ENCODE data around the gene ELL3.
"Not testable (repeated sequence)": the region's sequence is repeated elsewhere in the genome, so short reads cannot be mapped to it uniquely, and the experiment has no call there.

The ELL3 gene, protein sequence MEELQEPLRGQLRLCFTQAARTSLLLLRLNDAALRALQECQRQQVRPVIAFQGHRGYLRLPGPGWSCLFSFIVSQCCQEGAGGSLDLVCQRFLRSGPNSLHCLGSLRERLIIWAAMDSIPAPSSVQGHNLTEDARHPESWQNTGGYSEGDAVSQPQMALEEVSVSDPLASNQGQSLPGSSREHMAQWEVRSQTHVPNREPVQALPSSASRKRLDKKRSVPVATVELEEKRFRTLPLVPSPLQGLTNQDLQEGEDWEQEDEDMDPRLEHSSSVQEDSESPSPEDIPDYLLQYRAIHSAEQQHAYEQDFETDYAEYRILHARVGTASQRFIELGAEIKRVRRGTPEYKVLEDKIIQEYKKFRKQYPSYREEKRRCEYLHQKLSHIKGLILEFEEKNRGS

DNA sequence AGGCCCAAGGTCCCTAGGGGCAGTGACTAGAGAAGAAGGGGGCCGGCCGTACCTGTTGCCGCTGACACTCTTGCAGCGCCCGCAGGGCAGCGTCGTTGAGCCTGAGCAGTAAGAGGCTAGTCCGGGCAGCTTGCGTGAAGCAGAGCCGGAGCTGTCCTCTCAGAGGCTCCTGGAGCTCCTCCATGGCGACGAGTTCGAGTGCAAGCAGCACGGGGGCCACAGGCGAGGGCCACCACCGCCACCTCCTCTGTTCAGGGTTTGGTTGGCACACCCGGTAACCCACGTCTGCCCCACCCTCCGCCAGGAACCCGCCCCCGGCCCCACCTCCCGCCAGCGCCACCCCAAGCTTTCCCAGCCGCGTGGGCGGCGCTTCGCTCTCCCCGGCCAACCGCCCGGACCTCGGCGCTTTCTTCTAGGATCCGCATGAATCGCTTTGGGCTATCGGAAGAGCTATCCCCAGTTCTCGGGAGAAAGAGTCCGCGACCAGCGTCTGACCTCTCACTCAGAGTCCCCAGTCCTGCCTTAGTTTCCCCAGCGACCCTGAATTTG lies at the start of gene ELL3:
ELL3 (minus strand) TSS at position 249 of the 549 bp plus-strand sequence; CDS start at position 184, 65 bp downstream.
- peaks cover 16 to 23% of the 10 kb centered on the region in 2 experiments for H3K4me1 ChIP-seq (ENCODE audit: control insufficient read depth in 1 of 2, insufficient read depth in 1 of 2, low read depth in 1 of 2, low read length in 1 of 2)
- H3K27ac ChIP-seq, result peak within 1 kb of the TSS; percentile 79
- H3K27me3 ChIP-seq, result no peaks in the 10 kb centered on the region
- peak within 1 kb of the TSS; percentile 76 to 93 for H3K4me3 ChIP-seq (ENCODE audit: low read depth in 1 of 2, low read length in 1 of 2)
- TF ChIP-seq, protein P1, sequence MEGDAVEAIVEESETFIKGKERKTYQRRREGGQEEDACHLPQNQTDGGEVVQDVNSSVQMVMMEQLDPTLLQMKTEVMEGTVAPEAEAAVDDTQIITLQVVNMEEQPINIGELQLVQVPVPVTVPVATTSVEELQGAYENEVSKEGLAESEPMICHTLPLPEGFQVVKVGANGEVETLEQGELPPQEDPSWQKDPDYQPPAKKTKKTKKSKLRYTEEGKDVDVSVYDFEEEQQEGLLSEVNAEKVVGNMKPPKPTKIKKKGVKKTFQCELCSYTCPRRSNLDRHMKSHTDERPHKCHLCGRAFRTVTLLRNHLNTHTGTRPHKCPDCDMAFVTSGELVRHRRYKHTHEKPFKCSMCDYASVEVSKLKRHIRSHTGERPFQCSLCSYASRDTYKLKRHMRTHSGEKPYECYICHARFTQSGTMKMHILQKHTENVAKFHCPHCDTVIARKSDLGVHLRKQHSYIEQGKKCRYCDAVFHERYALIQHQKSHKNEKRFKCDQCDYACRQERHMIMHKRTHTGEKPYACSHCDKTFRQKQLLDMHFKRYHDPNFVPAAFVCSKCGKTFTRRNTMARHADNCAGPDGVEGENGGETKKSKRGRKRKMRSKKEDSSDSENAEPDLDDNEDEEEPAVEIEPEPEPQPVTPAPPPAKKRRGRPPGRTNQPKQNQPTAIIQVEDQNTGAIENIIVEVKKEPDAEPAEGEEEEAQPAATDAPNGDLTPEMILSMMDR (IDR thresholded peaks at IDR 0.05), result peak; percentile 11
- H3K9me3 ChIP-seq, result no peaks in the 10 kb centered on the region
- H3K36me3 ChIP-seq, result peaks cover 16% of the 10 kb centered on the region

DNA sequence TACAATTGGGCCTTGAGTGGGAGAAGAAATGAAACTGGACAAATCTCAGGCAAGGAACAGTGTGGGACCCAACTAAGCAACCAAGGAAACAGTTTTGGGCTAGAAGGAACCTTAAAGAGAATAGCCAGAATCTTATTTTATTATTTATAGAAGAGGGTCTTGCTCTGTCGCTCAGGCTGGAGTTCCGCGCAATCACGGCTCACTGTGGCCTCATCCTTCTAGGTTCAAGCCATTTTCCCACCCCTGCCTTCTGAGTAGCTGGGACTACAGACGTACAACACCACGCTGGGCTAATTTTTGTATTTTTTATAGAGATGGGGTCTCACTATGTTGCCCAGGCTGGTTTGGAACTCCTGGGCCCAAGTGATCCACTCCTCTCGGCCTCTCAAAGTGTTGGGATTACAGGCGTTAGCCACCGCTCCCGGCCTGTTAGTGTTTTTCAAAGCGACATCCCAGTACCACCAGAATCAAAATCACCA lies 49.3 kb upstream of the ELL3 start:
- Histone ChIP-seq H3K27ac (peak overlapping the region; percentile 42), H3K4me3 (ENCODE audit: low read depth in 1 of 2, low read length in 1 of 2) (peak overlapping the region in 1 of 2 experiments; percentile 72), H3K27me3 (no peaks in the 10 kb centered on the region), H3K9me3 (no peaks in the 10 kb centered on the region), H3K36me3 (no peaks in the 10 kb centered on the region), H3K4me1 (ENCODE audit: control insufficient read depth in 1 of 2, insufficient read depth in 1 of 2, low read depth in 1 of 2, low read length in 1 of 2) (peaks cover 22 to 32% of the 10 kb centered on the region in 2 experiments)
- TF ChIP-seq, protein P1 (IDR thresholded peaks at IDR 0.05), result no peak

DNA sequence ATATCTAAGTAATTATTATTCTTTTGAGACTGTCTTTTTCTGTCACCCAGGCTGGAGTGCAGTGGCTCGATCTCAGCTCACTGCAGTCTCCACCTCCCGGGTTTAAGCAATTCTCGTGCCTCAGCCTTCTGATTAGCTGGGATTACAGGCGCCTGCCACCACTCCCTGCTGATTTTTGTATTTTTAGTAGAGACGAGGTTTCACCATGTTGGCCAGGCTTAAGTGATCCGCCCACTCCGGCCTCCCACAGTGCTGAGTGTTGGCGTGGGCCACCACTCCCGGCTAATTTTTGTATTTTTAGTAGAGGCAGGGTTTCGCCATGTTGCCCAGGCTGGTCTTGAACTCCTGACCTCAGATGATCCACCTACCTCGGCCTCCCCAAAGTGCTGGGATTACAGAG lies 48.5 kb upstream of the ELL3 start:
- not testable (repeated sequence) for H3K9me3 ChIP-seq, H3K36me3 ChIP-seq, H3K27ac ChIP-seq, H3K27me3 ChIP-seq
- H3K4me1 ChIP-seq (ENCODE audit: control insufficient read depth in 1 of 2, insufficient read depth in 1 of 2, low read depth in 1 of 2, low read length in 1 of 2), result peaks cover 22 to 32% of the 10 kb centered on the region in 2 experiments
- H3K4me3 ChIP-seq (ENCODE audit: low read depth in 1 of 2, low read length in 1 of 2), result peak overlapping the region; percentile 73 to 79

DNA sequence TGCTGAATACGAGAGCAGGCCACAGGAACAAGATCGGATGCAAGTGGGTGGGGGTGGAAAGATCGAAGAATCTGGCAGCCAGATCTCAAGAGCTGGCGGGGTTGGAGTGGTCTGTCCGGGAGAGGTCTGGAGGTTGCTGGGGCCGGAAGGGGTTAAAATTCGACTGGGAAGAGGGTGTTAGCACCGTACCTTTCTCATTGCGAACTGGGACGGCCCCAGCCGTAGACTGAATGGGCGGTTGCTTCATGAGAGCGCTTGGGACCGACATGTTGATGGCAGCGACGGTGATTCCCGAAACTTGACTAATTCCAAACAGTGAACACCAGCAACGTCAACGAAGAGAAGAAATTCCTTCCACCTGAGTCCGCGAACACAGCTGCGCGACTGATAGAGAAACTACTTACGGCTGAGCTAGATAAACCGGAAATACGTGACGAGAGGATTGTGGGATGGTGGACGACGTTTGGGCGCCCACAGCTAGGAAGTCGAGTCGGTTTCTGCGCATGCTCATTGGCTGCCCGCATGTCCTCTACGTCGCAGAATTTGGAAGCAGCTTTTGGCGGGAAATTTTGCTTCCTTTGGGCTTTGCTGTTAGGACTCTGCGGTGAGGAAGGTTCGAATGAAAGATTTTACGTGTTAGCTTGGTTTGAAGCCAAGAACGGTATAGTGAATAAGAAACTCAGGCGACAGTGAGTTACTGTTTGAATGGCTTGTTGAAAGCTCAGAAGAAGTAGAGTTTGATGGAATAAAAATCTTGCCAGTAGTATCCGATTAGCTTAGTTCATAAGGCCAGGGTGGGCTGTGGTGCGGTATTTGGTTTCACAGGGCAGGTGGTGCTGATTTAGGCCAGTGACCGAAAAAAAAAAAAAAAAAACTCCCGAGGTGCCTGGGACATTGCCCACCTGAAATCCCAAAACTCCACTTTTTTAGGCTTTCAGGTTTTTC lies 47.8 kb upstream of the ELL3 start, which contains the start of gene MFAP1:
MFAP1 (minus strand) TSS at position 389 of the 945 bp plus-strand sequence; CDS start at position 268, 121 bp downstream.
- H3K9me3 ChIP-seq, result no peaks in the 10 kb centered on the region
- H3K4me1 ChIP-seq (ENCODE audit: control insufficient read depth in 1 of 2, insufficient read depth in 1 of 2, low read depth in 1 of 2, low read length in 1 of 2), result peaks cover 22 to 32% of the 10 kb centered on the region in 2 experiments
- no peaks in the 10 kb centered on the region for H3K36me3 ChIP-seq
- H3K27ac ChIP-seq, result peak within 1 kb of the TSS; percentile 93
- no peaks in the 10 kb centered on the region for H3K27me3 ChIP-seq
- H3K4me3 ChIP-seq (ENCODE audit: low read depth in 1 of 2, low read length in 1 of 2), result peak within 1 kb of the TSS; percentile 73 to 79
- TF ChIP-seq, protein P1 (IDR thresholded peaks at IDR 0.05), result peak; percentile 14

DNA sequence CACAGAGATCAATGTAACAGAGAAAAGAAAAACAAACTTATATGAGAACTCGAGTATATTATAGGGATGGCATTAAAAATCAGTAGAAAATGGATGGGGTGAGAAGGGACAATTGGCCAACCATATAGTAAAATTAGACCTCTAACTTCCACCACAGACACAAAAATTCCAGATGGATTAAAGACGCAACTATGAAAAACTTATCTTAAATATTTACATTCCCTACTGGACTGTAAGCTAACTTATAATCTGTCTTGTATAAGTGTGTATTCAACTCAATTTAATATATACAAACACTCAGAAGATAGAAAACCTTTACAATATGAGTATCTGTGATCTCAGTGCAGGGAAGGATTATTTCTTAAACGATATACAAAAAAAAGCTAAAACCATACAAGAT lies 44.7 kb upstream of the ELL3 start:
- Histone ChIP-seq H3K36me3 (peaks cover 10% of the 10 kb centered on the region), H3K27me3 (no peaks in the 10 kb centered on the region), H3K4me3 (ENCODE audit: low read depth in 1 of 2, low read length in 1 of 2) (no peak overlapping the region), H3K9me3 (no peaks in the 10 kb centered on the region), H3K27ac (no peak overlapping the region), H3K4me1 (ENCODE audit: control insufficient read depth in 1 of 2, insufficient read depth in 1 of 2, low read depth in 1 of 2, low read length in 1 of 2) (peaks cover 11 to 17% of the 10 kb centered on the region in 2 experiments)
- TF ChIP-seq, protein P1 (IDR thresholded peaks at IDR 0.05), result no peak

DNA sequence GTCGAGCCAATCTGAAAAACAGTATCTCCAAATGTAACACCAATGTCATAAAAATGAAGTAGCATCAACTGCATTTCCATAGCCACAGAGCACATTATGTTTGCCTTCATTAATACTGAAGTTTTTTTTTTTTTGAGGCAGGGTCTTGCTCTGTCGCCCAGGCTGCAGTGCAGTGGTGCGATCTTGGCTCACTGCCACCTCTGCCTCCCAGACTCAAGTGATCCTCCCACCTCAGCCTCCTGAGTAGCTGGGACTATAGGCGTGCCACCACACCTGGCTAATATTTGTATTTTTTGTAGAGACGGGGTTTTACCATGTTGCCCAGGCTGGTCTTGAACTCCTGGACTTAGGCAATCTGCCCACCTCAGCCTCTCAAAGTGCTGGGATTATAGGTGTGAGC lies 38.3 kb upstream of the ELL3 start:
- not testable (repeated sequence) for H3K4me1 ChIP-seq (ENCODE audit: control insufficient read depth in 1 of 2, insufficient read depth in 1 of 2, low read depth in 1 of 2, low read length in 1 of 2); H3K9me3 ChIP-seq; H3K27me3 ChIP-seq; H3K4me3 ChIP-seq (ENCODE audit: low read depth in 1 of 2, low read length in 1 of 2); H3K27ac ChIP-seq
- peaks cover 68% of the 10 kb centered on the region for H3K36me3 ChIP-seq

Measured in neutrophil (primary cell).